Neural cell (in vitro differentiated cells): Measurements from ENCODE around the gene EMILIN2.

ENCODE experiments used
- CTCF ChIP-seq: fragments of 450-650 bp; IDR thresholded peaks from 2 replicates; pipeline ENCODE4 v1.5.1; 2014; ENCODE audit warnings: antibody characterized with exemption, mild to moderate bottlenecking, moderate library complexity; ENCODE audit not compliant: poor library complexity, severe bottlenecking
- EP300 ChIP-seq: fragments of 450-650 bp; conservative IDR thresholded peaks from 2 replicates; pipeline ENCODE4 v1.6.1; 2014; ENCODE audit warnings: antibody characterized with exemption, mild to moderate bottlenecking, moderate library complexity; ENCODE audit not compliant: poor library complexity, severe bottlenecking
- EZH2 ChIP-seq: fragments of 200-600, 300-800 bp; shearing (Covaris generic), sonication (generic); IDR thresholded peaks from 2 replicates; pipeline ENCODE4 v1.6.1; 2014; ENCODE audit warnings: antibody characterized with exemption, low read length, borderline replicate concordance, mild to moderate bottlenecking; ENCODE audit not compliant: insufficient read depth, poor library complexity, severe bottlenecking
- MXI1 ChIP-seq: fragments of 450-650 bp; conservative IDR thresholded peaks from 2 replicates; pipeline ENCODE4 v1.6.1; 2014; ENCODE audit warnings: antibody characterized with exemption, mild to moderate bottlenecking; ENCODE audit not compliant: poor library complexity, severe bottlenecking
- POLR2AphosphoS5 ChIP-seq: IDR thresholded peaks from 2 replicates; pipeline ENCODE4 v1.6.1; 2012
- RAD21 ChIP-seq: fragments of 450-650 bp; conservative IDR thresholded peaks from 2 replicates; pipeline ENCODE4 v1.6.1; 2014; ENCODE audit warnings: antibody characterized with exemption, mild to moderate bottlenecking, moderate library complexity
- SMC3 ChIP-seq: fragments of 450-650 bp; conservative IDR thresholded peaks from 2 replicates; pipeline ENCODE4 v1.6.1; 2014; ENCODE audit warnings: antibody characterized with exemption, mild to moderate bottlenecking, moderate library complexity; ENCODE audit not compliant: poor library complexity
- TAF1 ChIP-seq: IDR thresholded peaks from 2 replicates; pipeline ENCODE4 v1.6.1; 2012; ENCODE audit warnings: low read depth
- TF ChIP-seq, protein P1 (sequence below): IDR thresholded peaks from 2 replicates; pipeline ENCODE4 v1.6.1; 2012; ENCODE audit warnings: borderline replicate concordance

- TF ChIP-seq EP300 (no peak), POLR2AphosphoS5 (no peak), TAF1 (no peak), CTCF (no peak), EZH2 (peak; percentile 42), RAD21 (no peak), MXI1 (no peak), SMC3 (no peak)
- TF ChIP-seq, protein P1, sequence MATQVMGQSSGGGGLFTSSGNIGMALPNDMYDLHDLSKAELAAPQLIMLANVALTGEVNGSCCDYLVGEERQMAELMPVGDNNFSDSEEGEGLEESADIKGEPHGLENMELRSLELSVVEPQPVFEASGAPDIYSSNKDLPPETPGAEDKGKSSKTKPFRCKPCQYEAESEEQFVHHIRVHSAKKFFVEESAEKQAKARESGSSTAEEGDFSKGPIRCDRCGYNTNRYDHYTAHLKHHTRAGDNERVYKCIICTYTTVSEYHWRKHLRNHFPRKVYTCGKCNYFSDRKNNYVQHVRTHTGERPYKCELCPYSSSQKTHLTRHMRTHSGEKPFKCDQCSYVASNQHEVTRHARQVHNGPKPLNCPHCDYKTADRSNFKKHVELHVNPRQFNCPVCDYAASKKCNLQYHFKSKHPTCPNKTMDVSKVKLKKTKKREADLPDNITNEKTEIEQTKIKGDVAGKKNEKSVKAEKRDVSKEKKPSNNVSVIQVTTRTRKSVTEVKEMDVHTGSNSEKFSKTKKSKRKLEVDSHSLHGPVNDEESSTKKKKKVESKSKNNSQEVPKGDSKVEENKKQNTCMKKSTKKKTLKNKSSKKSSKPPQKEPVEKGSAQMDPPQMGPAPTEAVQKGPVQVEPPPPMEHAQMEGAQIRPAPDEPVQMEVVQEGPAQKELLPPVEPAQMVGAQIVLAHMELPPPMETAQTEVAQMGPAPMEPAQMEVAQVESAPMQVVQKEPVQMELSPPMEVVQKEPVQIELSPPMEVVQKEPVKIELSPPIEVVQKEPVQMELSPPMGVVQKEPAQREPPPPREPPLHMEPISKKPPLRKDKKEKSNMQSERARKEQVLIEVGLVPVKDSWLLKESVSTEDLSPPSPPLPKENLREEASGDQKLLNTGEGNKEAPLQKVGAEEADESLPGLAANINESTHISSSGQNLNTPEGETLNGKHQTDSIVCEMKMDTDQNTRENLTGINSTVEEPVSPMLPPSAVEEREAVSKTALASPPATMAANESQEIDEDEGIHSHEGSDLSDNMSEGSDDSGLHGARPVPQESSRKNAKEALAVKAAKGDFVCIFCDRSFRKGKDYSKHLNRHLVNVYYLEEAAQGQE = no peak
Measured at GRCh38 chr18:2846636-2847316, at the start of gene EMILIN2.
